ENCODE measurements around the gene FHOD1. TPM values are rescaled to one million over a fixed set of nuclear protein-coding genes. Genes with fewer than 3 reads are reported as not detected.

Gene FHOD1
- total and polyA plus RNA-seq, 9 of the 15 experiments (the other 6 are each of a cell fraction or from before 2014, with no cell fraction given) = 18.7 to 126 (median 32.3) TPM

GRCh38 chr16:67227567-67227921 lies 19.7 kb downstream of the FHOD1 start (continued):
- no peak for TF ChIP-seq ATF6 (CRISPR knock-in tag; IDR thresholded peaks at IDR 0.05)
- no peak for TF ChIP-seq E2F1 (CRISPR knock-in tag; IDR thresholded peaks at IDR 0.05)
- no peak for TF ChIP-seq ZFP1 (CRISPR knock-in tag; IDR thresholded peaks at IDR 0.05)
- TF ChIP-seq POLR2AphosphoS5 (IDR thresholded peaks at IDR 0.05; ENCODE audit: control insufficient read depth, insufficient read depth, low read depth, low read length) = no peak
- TF ChIP-seq E2F4 (CRISPR knock-in tag; IDR thresholded peaks at IDR 0.05; ENCODE audit: low read depth) = no peak
- no peak for TF ChIP-seq ZNF644 (tag; IDR thresholded peaks at IDR 0.05; ENCODE audit: low read depth)
- no peak for TF ChIP-seq E2F8 (IDR thresholded peaks at IDR 0.05; ENCODE audit: low read depth, partially characterized antibody)
- no peak for TF ChIP-seq FOXO4 (CRISPR knock-in tag; IDR thresholded peaks at IDR 0.05)
- no peak for TF ChIP-seq ZEB2 (IDR thresholded peaks at IDR 0.05)
- TF ChIP-seq DIDO1 (tag; IDR thresholded peaks at IDR 0.05; ENCODE audit: low read depth) = no peak
- TF ChIP-seq ELF1 (tag; IDR thresholded peaks at IDR 0.05) = no peak

Data from K562 (cell line).